Inflammatory macrophage (primary cell): Measurements from ENCODE around the gene SLC9A9.
A peak's percentile ranks its signal among the peaks of the same experiment; 100 is the strongest.

Experiments used
- DNase-seq, 2 donors: peaks; one replicate each; pipeline ENCODE4 v3.0.0-alpha.2; 2020 to 2022

The SLC9A9 gene

DNA sequence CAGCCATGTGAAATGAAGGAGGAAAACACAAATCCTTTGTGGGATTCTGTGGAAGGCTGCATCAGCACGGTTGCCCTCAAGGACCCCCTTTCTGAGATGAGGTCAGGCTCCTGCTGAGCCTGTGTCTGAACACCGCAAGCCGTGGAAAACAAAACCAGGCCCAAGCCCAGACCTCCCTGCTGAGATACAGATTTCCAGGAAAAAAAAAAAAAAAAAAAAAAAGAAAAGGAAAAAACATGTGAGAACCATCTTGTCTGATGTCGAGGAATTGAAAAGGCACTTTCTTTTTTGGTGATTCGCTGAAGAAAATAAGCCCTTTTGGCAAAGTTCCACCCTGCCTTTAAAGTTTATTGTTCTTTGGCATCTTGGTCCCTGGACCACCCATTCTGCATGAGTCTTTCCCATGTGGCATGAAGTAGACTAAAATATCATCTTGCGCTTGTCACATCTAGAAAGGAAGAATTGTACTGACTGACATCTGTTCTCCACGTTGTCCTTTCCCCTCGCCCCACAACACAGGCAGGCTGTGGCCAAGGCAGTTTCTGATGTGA, 611.1 kb downstream of the SLC9A9 start:
- no peak for DNase-seq

DNA sequence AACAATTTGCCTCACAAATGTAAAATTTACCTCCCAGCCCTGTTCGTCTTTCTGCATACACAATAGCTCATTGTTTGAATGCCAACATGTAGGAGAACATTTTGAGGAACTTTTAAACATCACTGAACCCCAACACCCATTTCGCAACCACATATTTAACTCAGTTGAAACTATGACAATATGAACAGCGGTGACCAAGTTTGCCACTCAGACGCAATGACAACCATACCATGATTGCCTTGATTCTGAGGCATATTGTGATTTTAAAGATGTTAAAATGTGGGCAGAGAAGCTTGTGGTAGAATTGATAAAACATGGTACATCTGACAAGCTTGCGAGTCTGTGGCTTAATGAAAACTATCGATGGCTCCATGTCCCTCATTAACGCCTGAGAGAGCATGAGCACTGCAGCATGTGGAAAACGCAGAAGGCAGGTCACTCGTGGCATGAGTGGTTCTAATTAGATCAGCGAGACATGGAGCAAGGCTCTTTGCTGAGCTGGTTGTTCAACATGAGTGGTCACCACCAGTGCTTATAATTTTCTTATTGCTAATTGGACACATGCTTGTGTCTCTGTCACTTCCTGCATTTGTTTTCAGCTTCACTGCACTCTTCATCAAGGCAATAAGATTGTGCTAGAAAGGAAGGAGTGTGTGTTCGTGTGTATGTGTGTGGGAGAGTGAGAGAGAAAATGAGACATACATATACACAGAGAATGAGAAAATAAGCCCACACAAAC, 611.9 kb downstream of the SLC9A9 start:
- DNase-seq = peak; percentile 51 to 55

DNA sequence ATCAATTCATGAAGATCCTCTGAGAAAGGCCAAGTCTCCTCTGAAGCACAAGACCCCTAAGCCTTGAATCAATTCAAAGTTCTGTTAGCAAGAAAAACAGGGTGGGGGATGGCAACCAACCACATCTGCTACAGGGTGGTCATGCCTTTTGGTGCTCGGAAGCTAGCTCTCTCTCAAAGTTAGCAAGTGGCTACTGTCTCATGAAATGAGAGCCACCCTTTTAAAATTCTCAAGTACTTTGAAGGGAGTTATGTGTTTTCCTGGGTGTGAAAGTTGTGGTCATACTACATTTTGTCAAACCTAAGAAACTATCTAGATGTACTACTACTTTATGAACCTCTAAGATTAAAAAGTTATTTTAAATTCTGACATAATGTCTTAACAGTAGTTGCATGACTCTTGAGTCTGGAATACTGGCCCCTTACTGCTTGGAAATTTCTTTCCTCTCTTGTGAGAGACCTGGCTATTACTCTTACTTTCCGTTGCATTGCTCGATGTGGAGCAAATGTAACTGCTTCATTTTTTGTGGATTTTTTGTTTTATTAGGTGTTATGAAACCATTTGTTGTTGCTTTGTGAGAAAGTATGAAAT, 612.6 kb downstream of the SLC9A9 start:
- no peak for DNase-seq

DNA sequence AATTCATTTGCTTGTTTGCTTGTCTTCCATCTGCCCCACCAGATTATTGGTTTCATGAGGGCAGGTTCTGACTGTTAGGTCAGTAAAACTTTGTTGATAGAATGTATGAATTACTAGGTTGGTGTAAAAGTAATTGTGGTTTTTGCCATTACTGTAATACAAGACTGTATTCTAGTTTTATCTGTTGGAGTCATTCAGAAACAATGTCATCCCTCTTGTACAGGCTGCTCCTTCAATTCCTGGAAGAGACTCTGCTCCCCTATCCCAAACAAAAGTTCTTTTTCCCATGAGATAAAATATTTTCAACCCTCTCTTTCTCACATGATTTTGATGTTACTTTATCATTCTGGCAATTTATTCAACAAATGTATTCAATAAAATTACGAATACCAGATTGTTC, 613.7 kb downstream of the SLC9A9 start:
- no peak for DNase-seq

DNA sequence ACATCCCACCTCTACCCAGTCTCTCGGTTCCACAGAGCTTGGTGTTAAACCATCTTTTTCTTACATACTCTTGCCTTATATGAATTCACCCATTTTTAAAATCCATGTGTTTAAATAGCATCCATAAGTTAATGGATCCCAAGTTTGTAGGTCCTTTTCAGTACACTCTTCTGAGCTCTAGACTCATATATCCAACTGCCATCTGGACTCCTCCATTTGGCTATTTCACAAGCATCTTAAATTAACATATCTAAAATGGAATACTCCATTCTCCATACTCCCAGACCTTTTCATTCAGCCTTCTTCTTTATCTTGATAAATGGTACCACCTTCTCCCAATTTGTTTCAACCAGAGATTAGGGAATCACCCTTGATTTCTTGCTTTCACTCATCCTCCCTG, 615.3 kb downstream of the SLC9A9 start:
- no peak for DNase-seq

DNA sequence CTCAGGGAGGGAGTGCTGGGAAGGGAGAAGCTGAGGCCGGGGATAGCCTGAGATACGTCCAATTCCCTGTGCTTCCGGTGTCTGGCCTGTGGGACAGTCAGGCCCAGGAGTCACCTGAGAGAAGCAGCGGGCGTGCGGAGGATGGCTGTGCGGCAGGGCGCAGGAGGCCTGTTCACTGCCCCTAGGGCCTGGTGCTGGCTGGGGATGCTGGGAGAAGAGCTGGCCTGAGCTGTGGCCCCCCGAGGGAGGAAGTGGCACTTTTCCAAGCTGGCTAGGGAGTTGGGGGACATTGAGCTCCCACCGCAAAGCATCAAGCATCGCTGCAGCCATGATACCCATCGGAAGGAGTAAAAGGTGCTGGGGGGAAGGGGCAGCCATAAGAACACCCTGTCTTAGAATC, 619.9 kb downstream of the SLC9A9 start:
- no peak for DNase-seq

DNA sequence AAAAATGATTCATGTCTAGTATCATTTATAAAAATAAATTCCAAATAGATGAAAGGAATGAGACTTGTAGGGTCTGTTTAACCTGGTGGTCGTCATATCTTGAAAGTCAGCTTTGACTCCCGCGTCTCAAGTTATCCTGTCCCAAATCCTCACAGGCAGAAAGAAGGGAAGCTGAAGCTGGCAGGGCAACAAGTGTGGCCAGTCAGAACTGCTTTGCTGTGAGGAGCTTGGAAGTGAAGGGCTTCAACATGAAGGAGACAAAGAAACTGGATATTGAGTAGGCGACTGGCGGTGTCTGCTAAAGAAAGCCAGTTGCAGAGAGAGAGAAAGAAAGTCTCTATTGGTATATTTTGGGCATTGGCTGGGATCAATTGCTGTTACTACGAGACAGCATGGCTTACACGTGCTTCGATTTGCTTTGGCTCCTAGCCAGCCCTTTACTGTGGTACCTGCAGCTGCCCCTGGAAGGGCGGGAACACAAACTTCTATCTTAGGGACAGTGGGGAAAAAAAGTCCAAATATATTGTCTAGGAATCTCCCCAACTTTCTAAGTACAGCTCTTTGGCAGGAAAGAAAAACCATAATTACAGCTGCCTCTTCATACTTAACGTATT, 621.5 kb downstream of the SLC9A9 start:
- no peak for DNase-seq

DNA sequence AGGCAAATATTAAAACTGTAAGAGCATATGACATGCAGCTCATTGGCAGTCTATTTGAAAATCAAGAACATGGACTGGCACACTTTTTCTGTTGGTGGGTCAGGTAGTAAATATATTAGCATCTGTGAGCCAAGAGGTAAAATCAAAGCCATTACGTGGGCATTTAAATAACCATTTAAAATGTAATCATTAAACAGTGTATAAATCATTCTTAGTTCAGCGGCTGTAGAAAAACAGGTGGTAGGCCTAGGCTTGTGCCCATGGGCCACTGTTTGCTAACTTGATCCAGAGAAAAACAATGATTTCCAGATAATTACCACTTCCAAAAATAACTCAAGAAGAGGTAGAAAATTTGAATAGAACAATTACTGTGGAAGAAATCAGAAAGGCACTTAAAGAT, 623.6 kb downstream of the SLC9A9 start:
- DNase-seq = no peak

DNA sequence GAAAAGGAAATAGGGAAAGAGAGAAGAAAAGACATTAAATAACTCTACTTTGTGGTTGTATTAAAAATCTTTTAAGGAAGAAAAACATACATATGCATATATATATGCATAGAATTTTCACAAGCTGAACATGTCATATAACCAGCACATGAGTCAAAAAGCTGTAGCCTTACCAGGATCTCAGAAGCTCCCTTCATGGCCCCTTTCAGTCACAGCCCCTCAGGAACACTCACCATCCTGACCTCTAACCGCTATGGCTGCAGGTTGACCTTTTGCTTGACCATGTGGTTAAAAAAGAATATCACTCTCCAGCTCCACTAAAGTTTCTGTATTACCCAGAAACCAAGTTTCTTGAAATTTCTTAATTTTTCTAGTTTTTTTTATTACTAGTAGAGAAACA, 625.3 kb downstream of the SLC9A9 start:
- no peak for DNase-seq

DNA sequence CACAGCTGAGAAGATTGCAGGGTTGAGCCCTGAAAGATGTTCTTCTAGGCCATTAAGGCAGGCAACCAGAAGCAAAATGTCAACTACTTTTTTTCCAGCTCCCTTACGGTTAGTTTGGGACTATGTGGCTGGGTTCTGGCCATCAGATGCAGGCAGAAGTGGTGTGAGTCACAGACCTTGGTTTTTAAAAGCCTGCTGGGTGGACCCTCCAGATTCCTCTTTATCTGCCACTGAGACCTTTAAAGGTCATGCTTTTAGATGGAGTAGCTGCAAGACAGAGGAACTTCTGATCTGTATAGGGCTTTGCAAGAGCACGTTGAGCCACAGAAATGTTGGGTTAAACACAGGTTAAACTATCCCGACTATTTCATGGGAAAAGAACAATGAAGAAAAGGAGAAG, 625.8 kb downstream of the SLC9A9 start:
- peak; percentile 53 to 62 for DNase-seq

DNA sequence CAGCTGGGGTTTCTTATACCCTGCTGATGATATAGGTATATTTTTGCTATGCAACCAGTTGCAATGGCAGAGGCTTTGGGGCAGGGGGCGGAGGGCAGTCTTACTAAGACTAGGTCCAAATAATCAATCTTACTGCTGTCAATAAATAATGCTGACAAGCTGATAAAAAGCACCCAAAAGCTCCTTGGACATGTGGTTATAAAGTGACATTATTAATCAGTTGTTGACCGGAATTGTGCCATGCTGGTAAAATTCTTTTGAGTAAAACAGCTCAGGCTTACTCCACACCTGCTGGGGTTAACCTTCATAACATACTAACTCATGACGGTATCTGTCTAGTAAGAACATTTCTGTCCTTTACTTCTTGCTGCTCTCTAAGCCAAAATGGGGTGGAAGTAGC, 626.8 kb downstream of the SLC9A9 start:
- no peak for DNase-seq

DNA sequence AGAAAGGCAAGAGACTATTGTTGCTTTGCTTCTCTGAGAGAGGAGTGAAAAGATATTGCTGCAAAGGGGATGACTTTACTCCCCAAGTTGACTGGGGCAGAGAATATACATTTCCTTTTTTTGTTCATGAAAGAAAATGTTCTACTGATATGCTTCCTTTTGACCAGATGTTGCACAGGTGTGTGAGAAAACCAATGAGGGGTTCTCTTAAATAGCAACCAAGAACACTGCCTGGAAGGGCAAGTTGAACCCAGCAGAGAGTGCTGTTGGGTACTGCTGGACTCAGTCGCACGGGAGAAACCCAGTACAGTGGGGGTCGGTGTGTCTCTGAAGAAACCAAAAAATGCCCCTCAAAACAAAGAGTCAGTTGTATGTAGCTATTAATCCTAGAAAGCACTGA, 627.5 kb downstream of the SLC9A9 start:
- DNase-seq = no peak

DNA sequence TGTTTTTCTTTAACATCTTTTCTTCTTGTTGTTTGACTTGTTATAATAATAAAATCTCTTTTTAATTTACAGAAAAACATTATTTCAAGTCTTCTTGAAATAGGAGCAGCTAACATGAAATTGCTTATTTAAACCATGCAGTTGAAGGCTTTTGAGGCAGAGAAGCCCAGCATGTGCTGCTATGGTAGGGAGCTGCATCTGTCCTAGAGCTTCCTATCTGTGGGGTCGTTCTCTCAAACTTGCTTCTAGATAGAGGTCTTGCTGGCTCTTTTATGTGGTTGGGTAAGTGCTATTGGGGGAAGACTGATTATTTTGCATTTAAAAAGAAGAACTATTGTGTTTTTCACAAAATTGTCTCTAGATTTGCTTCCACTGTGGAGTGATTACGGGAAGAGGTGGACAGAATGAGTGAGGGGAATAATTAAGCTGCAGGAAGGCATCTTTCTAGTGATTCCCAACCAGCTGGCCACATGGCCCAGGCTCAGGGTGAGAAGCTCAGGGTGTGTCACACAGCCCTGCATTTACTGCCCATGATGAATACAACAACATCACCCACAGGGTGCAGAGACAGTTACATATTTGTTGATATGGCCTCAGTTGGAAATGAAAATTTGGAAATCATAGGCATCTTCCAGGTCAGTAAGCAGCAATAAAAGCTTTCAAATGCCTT, 630.0 kb downstream of the SLC9A9 start:
- no peak for DNase-seq

DNA sequence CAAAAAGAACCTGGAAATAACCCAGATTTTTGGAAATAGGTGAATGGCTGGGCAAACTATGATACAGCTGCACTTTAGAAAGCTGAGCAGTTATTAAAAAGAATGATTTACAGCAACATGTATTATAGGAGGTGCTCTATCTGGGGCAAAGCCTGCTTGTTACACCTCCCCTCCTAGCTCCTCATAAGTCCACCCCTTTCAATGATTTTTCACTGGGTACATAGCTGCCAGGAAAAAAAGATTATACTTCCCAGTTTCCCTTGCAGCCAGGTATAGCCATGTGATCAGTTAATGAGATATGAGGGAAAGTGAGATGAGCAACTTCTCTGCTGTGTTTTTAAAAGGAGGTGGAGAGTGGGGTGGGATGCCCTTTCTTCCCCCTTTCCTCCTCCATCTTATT, 631.0 kb downstream of the SLC9A9 start:
- no peak for DNase-seq

DNA sequence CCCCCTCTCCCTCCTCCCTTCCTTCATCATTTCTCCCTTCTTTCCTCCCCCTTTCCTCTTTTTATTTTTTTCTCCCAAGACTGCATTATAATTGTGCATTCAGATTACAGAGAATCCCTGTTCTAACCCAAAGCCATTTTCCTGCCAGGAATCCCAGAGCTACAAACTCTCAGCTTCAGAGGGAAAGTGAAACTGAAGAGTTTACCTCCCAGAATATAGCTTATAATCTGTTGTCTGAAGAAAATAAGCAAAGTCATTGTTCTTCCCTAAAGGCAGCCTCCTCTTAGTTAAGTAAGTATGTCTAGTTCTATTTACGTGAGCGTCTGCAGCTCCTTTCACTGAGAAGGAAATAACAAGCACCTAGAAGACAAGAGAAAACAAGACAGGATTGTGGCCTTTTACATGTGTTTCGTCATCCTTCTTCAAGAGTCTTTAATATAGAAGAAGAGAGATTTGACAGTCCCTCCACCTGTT, 631.5 kb downstream of the SLC9A9 start:
- peak; percentile 17 to 31 for DNase-seq
